ENCODE data around the gene SRGAP1. TPM values are rescaled to one million over a fixed set of nuclear protein-coding genes. Genes with fewer than 3 reads are reported as not detected.

The SRGAP1 gene
- total and polyA plus RNA-seq, 2 of the 13 experiments (the other 11 are each of a cell fraction or from before 2014, with no cell fraction given): 1.6 to 3.4 TPM

- no peaks in the 10 kb centered on the region for H3K9me3 ChIP-seq (ENCODE audit: low read length)
- H3K36me3 ChIP-seq (replicated peaks in 1 of 2; ENCODE audit: control insufficient read depth in 1 of 2, insufficient read depth in 2 of 2, low read length in 2 of 2): peaks cover 0 to 2% of the 10 kb centered on the region in 2 experiments; a peak in 2 of 5 replicates
- no peaks in the 10 kb centered on the region for H3K27me3 ChIP-seq (ENCODE audit: control insufficient read depth in 1 of 2, insufficient read depth in 2 of 2, low read length in 2 of 2)
- TF ChIP-seq PTBP1 (IDR thresholded peaks at IDR 0.05; ENCODE audit: low read depth, low read length, poor library complexity, severe bottlenecking) (no peak), NR3C1 (CRISPR knock-in tag; IDR thresholded peaks at IDR 0.05) (no peak), DMAP1 (CRISPR knock-in tag; IDR thresholded peaks at IDR 0.05) (no peak), RFX5 (IDR thresholded peaks at IDR 0.05; ENCODE audit: low read depth, low read length) (no peak)
- BruUV-seq (replicated peaks): no TSS peak
- H3K4me1 ChIP-seq (ENCODE audit: insufficient read depth, low read length): peaks cover 23% of the 10 kb centered on the region
- no peak overlapping the region for H3K4me2 ChIP-seq (ENCODE audit: low read depth, low read length)
- ATAC-seq (no peak), DNase-seq (ENCODE audit: low spot score) (no peak), FAIRE-seq (no peak)
- H4K20me1 ChIP-seq (ENCODE audit: insufficient read depth, low read length): no peaks in the 10 kb centered on the region
- 14% methylated on average over 2 of the region's 2 CpGs for WGBS (ENCODE audit: low lambda C conversion rate)
- CTCF ChIA-PET (ENCODE audit: low intra/inter-chr PET ratio, low total read pairs): no interaction called here
- no peak overlapping the region for H3K4me3 ChIP-seq (replicated peaks in 1 of 3; ENCODE audit: insufficient read depth in 1 of 3, low read depth in 2 of 3, low read length in 3 of 3)
- H3K27ac ChIP-seq (ENCODE audit: extremely low read length, insufficient read depth, low read length): no peak overlapping the region
- intact Hi-C loops (cut with micrococcal nuclease; ENCODE audit: unreplicated experiment) (no loop called here), in situ Hi-C loops (cut with HindIII; ENCODE audit: extremely low pct_ligation_motif_present, low pct_unique_long_range_greater_than_20kb) (loop anchor here (25.0 kb wide), 1 partner anchor 149 kb away; the partner anchor contains the start of gene DPY19L2)
- no peak overlapping the region for H3K9ac ChIP-seq (ENCODE audit: insufficient read depth, low read depth, low read length)
- POLR2A ChIA-PET: no interaction called here
- no peak overlapping the region for H2AFZ ChIP-seq (ENCODE audit: low read length)
- H3K79me2 ChIP-seq (ENCODE audit: insufficient read depth, low read length): no peaks in the 10 kb centered on the region
These were observed 32.7 kb upstream of the SRGAP1 start for GRCh38 chr12:63811755-63812154.

GRCh38 chr12:63814146-63814772 lies 30.2 kb upstream of the SRGAP1 start:
- Histone ChIP-seq H4K20me1 (ENCODE audit: insufficient read depth, low read length) (no peaks in the 10 kb centered on the region), H3K9me3 (ENCODE audit: low read length) (no peaks in the 10 kb centered on the region), H3K36me3 (replicated peaks in 1 of 2; ENCODE audit: control insufficient read depth in 1 of 2, insufficient read depth in 2 of 2, low read length in 2 of 2) (no peaks in the 10 kb centered on the region), H2AFZ (ENCODE audit: low read length) (no peak overlapping the region), H3K27me3 (ENCODE audit: control insufficient read depth in 1 of 2, insufficient read depth in 2 of 2, low read length in 2 of 2) (no peaks in the 10 kb centered on the region), H3K4me3 (replicated peaks in 1 of 3; ENCODE audit: insufficient read depth in 1 of 3, low read depth in 2 of 3, low read length in 3 of 3) (no peak overlapping the region), H3K27ac (ENCODE audit: extremely low read length, insufficient read depth, low read length) (no peak overlapping the region), H3K4me2 (ENCODE audit: low read depth, low read length) (no peak overlapping the region), H3K4me1 (ENCODE audit: insufficient read depth, low read length) (peaks cover 21% of the 10 kb centered on the region), H3K9ac (ENCODE audit: insufficient read depth, low read depth, low read length) (no peak overlapping the region), H3K79me2 (ENCODE audit: insufficient read depth, low read length) (no peaks in the 10 kb centered on the region)
- TF ChIP-seq KLF11 (CRISPR knock-in tag; IDR thresholded peaks at IDR 0.05) (no peak), ZNF605 (CRISPR knock-in tag; IDR thresholded peaks at IDR 0.05) (no peak), PLSCR1 (CRISPR knock-in tag; IDR thresholded peaks at IDR 0.05; ENCODE audit: borderline replicate concordance) (no peak), KMT2B (CRISPR knock-in tag; IDR thresholded peaks at IDR 0.05) (no peak), ZNF619 (CRISPR knock-in tag; IDR thresholded peaks at IDR 0.05) (no peak)
- CTCF ChIA-PET (ENCODE audit: low intra/inter-chr PET ratio, low total read pairs): no interaction called here
- DNase-seq (ENCODE audit: low spot score): no peak
- WGBS (ENCODE audit: low lambda C conversion rate): 41% methylated on average over 4 of the region's 4 CpGs
- in situ Hi-C loops (cut with HindIII; ENCODE audit: extremely low pct_ligation_motif_present, low pct_unique_long_range_greater_than_20kb): loop anchor here (25.0 kb wide), 1 partner anchor 152 kb away; the partner anchor contains the start of gene DPY19L2
- no TSS peak for BruUV-seq (replicated peaks)
- intact Hi-C loops (cut with micrococcal nuclease; ENCODE audit: unreplicated experiment): no loop called here
- ATAC-seq: no peak
- POLR2A ChIA-PET: no interaction called here
- no peak for FAIRE-seq
